Natural killer cell (primary cell): ENCODE data around the gene ARMC8. TPM values are rescaled to one million over a fixed set of nuclear protein-coding genes. Genes with fewer than 3 reads are reported as not detected.

Experiments used
- ATAC-seq, 3 donors: fragments of 150-1000 bp in 2 of 3; fragments of 200-7000 bp in 1 of 3; cut with Tn5 transposase; 1 replicate in 1 of 3; 2 replicates in 2 of 3; pipeline ENCODE4 v1.10.0; 2021; ENCODE audit warnings: mild to moderate bottlenecking in 2 of 3, moderate library complexity in 2 of 3
- DNase-seq, 2 donors: peaks; one replicate each; pipeline versions ENCODE4 v3.0.0 to v3.0.0-alpha.2; 2013 to 2021; ENCODE audit warnings: mixed read lengths in 1 of 2
- H3K27ac ChIP-seq: one replicate; pipeline ENCODE4 v1.5.1; 2013; ENCODE audit warnings: mild to moderate bottlenecking, low read length
- H3K27me3 ChIP-seq: one replicate; pipeline ENCODE4 v1.6.1; 2013; ENCODE audit warnings: low read length; ENCODE audit not compliant: control insufficient read depth, insufficient read depth
- H3K36me3 ChIP-seq: one replicate; pipeline ENCODE4 v1.6.1; 2013; ENCODE audit warnings: low read length; ENCODE audit not compliant: control insufficient read depth, insufficient read depth
- H3K4me1 ChIP-seq: one replicate; pipeline ENCODE4 v1.6.1; 2013; ENCODE audit warnings: low read length; ENCODE audit not compliant: control insufficient read depth, insufficient read depth
- H3K4me3 ChIP-seq: one replicate; pipeline ENCODE4 v1.5.1; 2013; ENCODE audit warnings: low read length
- H3K9me3 ChIP-seq: one replicate; pipeline ENCODE4 v1.6.1; 2013; ENCODE audit warnings: low read length; ENCODE audit not compliant: control insufficient read depth, insufficient read depth
- H3K27ac Mint-ChIP-seq, 2 donors: one replicate each; pipeline ENCODE4 v1.8.0; 2022; ENCODE audit warnings: mild to moderate bottlenecking in 2 of 2, mixed read lengths in 2 of 2, moderate library complexity in 1 of 2
- H3K27me3 Mint-ChIP-seq, 2 donors: one replicate each; pipeline ENCODE4 v1.8.0; 2022; ENCODE audit warnings: low read depth in 2 of 2, mixed read lengths in 2 of 2
- H3K36me3 Mint-ChIP-seq: one replicate; pipeline ENCODE4 v1.8.0; 2022; ENCODE audit warnings: mixed read lengths
- H3K4me1 Mint-ChIP-seq, 2 donors: one replicate each; pipeline ENCODE4 v1.8.0; 2022; ENCODE audit warnings: mixed read lengths in 2 of 2
- H3K4me3 Mint-ChIP-seq: one replicate; pipeline ENCODE4 v1.8.0; 2022; ENCODE audit warnings: mild to moderate bottlenecking, moderate library complexity, mixed read lengths
- H3K9me3 Mint-ChIP-seq, 2 donors: one replicate each; pipeline ENCODE4 v1.8.0; 2022; ENCODE audit warnings: mixed read lengths in 2 of 2
- CTCF ChIP-seq: fragments of 200-600 bp; IDR thresholded peaks from one replicate; pipeline ENCODE4 v1.8.0; 2022; ENCODE audit warnings: antibody characterized with exemption
- WGBS: methylation state at CpG from one replicate; pipeline ENCODE4 v1.1.7; 2013; ENCODE audit warnings: missing lambda C conversion rate; ENCODE audit not compliant: insufficient coverage; 5-methylcytosine and 5-hydroxymethylcytosine counted together
- intact Hi-C: fragments of 100-400 bp; cut with micrococcal nuclease; formaldehyde crosslinking; loops from one replicate; pipeline ENCODE4 v1.14.2; 2022
- total RNA-seq, 4 donors: library from RNA; stranded (reverse); fragments of 120-200 nt in 1 of 4; gene quantifications; one replicate each; pipeline versions ENCODE4 v1.2.3 to v1.2.4, GENCODE V29; 2013 to 2022

ARMC8 gene
- total RNA-seq, 3 donors from 2014 or later (not counting 1 experiment from before 2014, with no cell fraction given), result 75.4 to 93.5 (median 86.4) TPM

- Mint-ChIP-seq H3K4me3 (no peak overlapping the region), H3K4me1 (peaks cover 12% of the 10 kb centered on the region in 2 donors), H3K36me3 (no peaks in the 10 kb centered on the region), H3K27ac (no peak overlapping the region), H3K9me3 (no peaks in the 10 kb centered on the region), H3K27me3 (peaks cover 22 to 24% of the 10 kb centered on the region in 2 donors)
- H3K27me3 ChIP-seq, result peaks cover 10% of the 10 kb centered on the region
- H3K27ac ChIP-seq, result no peak overlapping the region
- ATAC-seq, result no peak
- intact Hi-C loops, result no loop called here
- no peaks in the 10 kb centered on the region for H3K9me3 ChIP-seq
- no peak for TF ChIP-seq CTCF
- H3K4me3 ChIP-seq, result no peak overlapping the region
- H3K4me1 ChIP-seq, result peaks cover 11% of the 10 kb centered on the region
- WGBS, result 81% methylated on average over 1 of the region's 1 CpG
- no peak for DNase-seq
- H3K36me3 ChIP-seq, result no peaks in the 10 kb centered on the region
Measured at GRCh38 chr3:138344754-138345153, 157.7 kb downstream of the ARMC8 start.

Other genes starting within 250 kb of the ARMC8 start
- gene CLDN18, start 177.1 kb upstream of the ARMC8 start, total RNA-seq, result not detected
- gene DZIP1L, start 71.7 kb upstream of the ARMC8 start, total RNA-seq, result not detected
- gene A4GNT, start 54.9 kb upstream of the ARMC8 start, total RNA-seq, result not detected
- gene DBR1, start 12.4 kb upstream of the ARMC8 start, total RNA-seq, result 10 to 100 TPM; 17.0 to 18.4 (median 17.5) TPM
- not detected for gene NME9, start 142.6 kb downstream of the ARMC8 start, total RNA-seq
- gene MRAS, start 161.3 kb downstream of the ARMC8 start, total RNA-seq, result 1 to 10 TPM; 1.2 to 4.9 (median 2.4) TPM
- gene ESYT3, start 247.3 kb downstream of the ARMC8 start, total RNA-seq, result not detected